AG09309 (cell line): ENCODE measurements around the gene CREBRF.
"Not testable (repeated sequence)": the region's sequence is repeated elsewhere in the genome, so short reads cannot be mapped to it uniquely, and the experiment has no call there.

ENCODE experiments used
- DNase-seq: peaks from one replicate; pipeline ENCODE4 v3.0.0-alpha.2; 2010; ENCODE audit warnings: low read depth
- H3K4me3 ChIP-seq: 2 replicates; pipeline ENCODE4 v1.5.1; 2011; ENCODE audit warnings: mild to moderate bottlenecking, low read depth, low read length, moderate library complexity; ENCODE audit not compliant: control insufficient read depth
- CTCF ChIP-seq: IDR thresholded peaks from 2 replicates; pipeline ENCODE4 v1.5.1; 2011; ENCODE audit warnings: mild to moderate bottlenecking, low read depth, low read length, inconsistent platforms; ENCODE audit not compliant: insufficient read depth, control insufficient read depth; ENCODE audit errors: missing control alignments

CREBRF gene

GRCh38 chr5:173035904-173036707 is 20.0 kb upstream of the CREBRF start:
- no peak for TF ChIP-seq CTCF
- no peak overlapping the region for H3K4me3 ChIP-seq
- no peak for DNase-seq

GRCh38 chr5:173039188-173039587 is 17.0 kb upstream of the CREBRF start:
- no peak for DNase-seq
- H3K4me3 ChIP-seq = no peak overlapping the region
- no peak for TF ChIP-seq CTCF

GRCh38 chr5:173039964-173040363 is 16.2 kb upstream of the CREBRF start:
- H3K4me3 ChIP-seq = no peak overlapping the region
- TF ChIP-seq CTCF = no peak
- no peak for DNase-seq

- no peak overlapping the region for H3K4me3 ChIP-seq
- no peak for DNase-seq
- no peak for TF ChIP-seq CTCF
These were observed 14.0 kb upstream of the CREBRF start for GRCh38 chr5:173041881-173042762.

- H3K4me3 ChIP-seq = no peak overlapping the region
- no peak for DNase-seq
- no peak for TF ChIP-seq CTCF
These were observed 13.4 kb upstream of the CREBRF start for GRCh38 chr5:173042763-173043107.

- H3K4me3 ChIP-seq = no peak overlapping the region
- no peak for TF ChIP-seq CTCF
- no peak for DNase-seq
These were observed 10.7 kb upstream of the CREBRF start for GRCh38 chr5:173045474-173045873.

- DNase-seq, H3K4me3 ChIP-seq: not testable (repeated sequence)
These were observed 8.9 kb upstream of the CREBRF start for GRCh38 chr5:173047096-173047837.
